Ovary (tissue), 9 donors: ENCODE results near the gene TFCP2. TPM values are rescaled to one million over a fixed set of nuclear protein-coding genes. Genes with fewer than 3 reads are reported as not detected.

Source experiments
- DNase-seq, 5 donors: peaks; one replicate each; pipeline ENCODE4 v3.0.0-alpha.2; 2019 to 2020
- H3K27ac ChIP-seq, 2 donors: fragments of 200-600 bp; one replicate each; pipeline versions ENCODE4 v1.5.1 to v1.8.0; 2019 to 2022
- H3K27me3 ChIP-seq: fragments of 200-600 bp; one replicate; pipeline ENCODE4 v1.8.0; 2022
- H3K36me3 ChIP-seq: fragments of 200-600 bp; sonication (generic); one replicate; pipeline ENCODE4 v1.5.1; 2019
- H3K4me1 ChIP-seq: one replicate; pipeline ENCODE4 v1.8.1; 2013; ENCODE audit warnings: mild to moderate bottlenecking, moderate library complexity; ENCODE audit not compliant: insufficient read depth
- H3K4me3 ChIP-seq: fragments of 200-600 bp; sonication (generic); one replicate; pipeline ENCODE4 v1.5.1; 2017
- H3K9me3 ChIP-seq, 2 donors: fragments of 200-600 bp in 1 of 2; sonication (generic) in 1 of 2; one replicate each; pipeline versions ENCODE4 v1.5.1 to v1.8.1; 2013 to 2019; ENCODE audit warnings: mild to moderate bottlenecking in 1 of 2, moderate library complexity in 1 of 2
- CTCF ChIP-seq, 3 donors: fragments of 450-650 bp in 2 of 3; fragments of 200-600 bp in 1 of 3; IDR thresholded peaks; one replicate each; pipeline versions ENCODE4 v1.5.1 to v1.8.0; 2016 to 2022; ENCODE audit warnings: antibody characterized with exemption in 3 of 3, mild to moderate bottlenecking in 1 of 3
- EP300 ChIP-seq: sonication (generic); formaldehyde crosslinking; IDR thresholded peaks from one replicate; pipeline ENCODE4 v1.6.1; 2017; ENCODE audit warnings: antibody characterized with exemption
- POLR2A ChIP-seq: fragments of 450-650 bp; IDR thresholded peaks from one replicate; pipeline ENCODE4 v1.6.1; 2017; ENCODE audit warnings: antibody characterized with exemption, mild to moderate bottlenecking, moderate library complexity
- WGBS, 3 donors: extraction: QIAGEN DNeasy Blood & Tissue Kit in 1 of 3; methylation state at CpG; one replicate each; pipeline versions ENCODE4 v1.1.5 to v1.1.7; 2013 to 2017; 5-methylcytosine and 5-hydroxymethylcytosine counted together
- intact Hi-C, 4 donors: fragments of 100-400 bp; cut with DNase I; formaldehyde crosslinking; loops; one replicate each; pipeline versions ENCODE4 v1.11.0 to v1.15.1; 2022 to 2023
- polyA plus RNA-seq, 2 donors: library from polyadenylated mRNA; stranded (reverse); fragments of 200-250 nt in 1 of 2; fragments of 350-450 nt in 1 of 2; fragmentation: Illumina TruSeq in 1 of 2; extraction: RNeasy Lipid Tissue Mini Kit (QIAGEN cat#74804) in 1 of 2; gene quantifications; one replicate each; pipeline ENCODE4 v1.2.3, GENCODE V29; 2013 to 2014
- total RNA-seq, 7 donors: library from RNA; depleted of rRNA in 2 of 7; stranded (reverse); fragments of >200 nt in 2 of 7; fragmentation: NEBNext Ultra II Directional in 3 of 7; extraction: Animal tissue kit (Norgen Biotek cat#: 25700) in 3 of 7; gene quantifications; one replicate each; pipeline versions ENCODE4 v1.1.0 to v1.2.4, GENCODE V29; 2016 to 2023
- donor health status: DM: no; HTN: no; CAD: no; lungs with moderate emphysema.
- donor health status: DM: no; HTN: no; CAD: no.
- donor health status: Bipolar disorder and iron deficiency.
- donor health status: DM: yes; HTN: yes; CAD: no.
- donor health status: DM: no; HTN: no; CAD: no.
- donor health status: DM: yes; HTN: yes; CAD: no.

The TFCP2 gene
- total and polyA plus RNA-seq, 9 donors: 10.5 to 32.0 (median 22.7) TPM

GRCh38 chr12:51071663-51072062 is 101.3 kb downstream of the TFCP2 start:
- 80 to 86% (median 81%) methylated on average over 2 of the region's 2 CpGs for WGBS, 3 donors
- H3K27ac ChIP-seq: no peak overlapping the region

GRCh38 chr12:51070004-51070403 is 102.9 kb downstream of the TFCP2 start:
- Histone ChIP-seq H3K4me3 (no peak overlapping the region), H3K4me1 (no peaks in the 10 kb centered on the region), H3K27me3 (no peaks in the 10 kb centered on the region), H3K36me3 (no peaks in the 10 kb centered on the region), H3K9me3 (no peaks in the 10 kb centered on the region), H3K27ac (no peak overlapping the region)
- TF ChIP-seq POLR2A (no peak), EP300 (no peak), CTCF (IDR thresholded peaks at IDR 0.05) (no peak)
- intact Hi-C loops: no loop called here
- WGBS, 3 donors: 89 to 92% (median 90%) methylated on average over 3 of the region's 3 CpGs
- no peak for DNase-seq

More at GRCh38 chr12:51071663-51072062, 101.3 kb downstream of the TFCP2 start:
- no peaks in the 10 kb centered on the region for H3K36me3 ChIP-seq
- no peaks in the 10 kb centered on the region for H3K27me3 ChIP-seq
- DNase-seq: no peak
- no peak for TF ChIP-seq EP300
- TF ChIP-seq CTCF (IDR thresholded peaks at IDR 0.05): no peak
- intact Hi-C loops: no loop called here
- H3K9me3 ChIP-seq: no peaks in the 10 kb centered on the region
- H3K4me3 ChIP-seq: no peak overlapping the region
- no peaks in the 10 kb centered on the region for H3K4me1 ChIP-seq

- DNase-seq: no peak
- no peak overlapping the region for H3K27ac ChIP-seq
- H3K36me3 ChIP-seq: no peaks in the 10 kb centered on the region
- no peaks in the 10 kb centered on the region for H3K4me1 ChIP-seq
- no peak for TF ChIP-seq EP300
- no peak for TF ChIP-seq POLR2A
- TF ChIP-seq CTCF (IDR thresholded peaks at IDR 0.05): no peak
- H3K4me3 ChIP-seq: no peak overlapping the region
- 65 to 80% (median 77%) methylated on average over 7 of the region's 7 CpGs for WGBS, 3 donors
- intact Hi-C loops: no loop called here
- no peaks in the 10 kb centered on the region for H3K27me3 ChIP-seq
- no peaks in the 10 kb centered on the region for H3K9me3 ChIP-seq
Observed at GRCh38 chr12:51067771-51068170, 105.2 kb downstream of the TFCP2 start.

GRCh38 chr12:51067229-51067628 is 105.7 kb downstream of the TFCP2 start:
- Histone ChIP-seq H3K4me3 (no peak overlapping the region), H3K9me3 (no peaks in the 10 kb centered on the region), H3K36me3 (no peaks in the 10 kb centered on the region), H3K4me1 (no peaks in the 10 kb centered on the region), H3K27ac (no peak overlapping the region), H3K27me3 (no peaks in the 10 kb centered on the region)
- TF ChIP-seq EP300: no peak
- intact Hi-C loops: no loop called here
- 53 to 63% (median 54%) methylated on average over 4 of the region's 4 CpGs for WGBS, 3 donors
- no peak for DNase-seq

- H3K27me3 ChIP-seq: no peaks in the 10 kb centered on the region
- TF ChIP-seq POLR2A (no peak), EP300 (no peak), CTCF (IDR thresholded peaks at IDR 0.05) (no peak)
- no peaks in the 10 kb centered on the region for H3K9me3 ChIP-seq
- no peak overlapping the region for H3K4me3 ChIP-seq
- intact Hi-C loops: no loop called here
- no peak for DNase-seq
- WGBS, 3 donors: 95 to 98% (median 95%) methylated on average over 5 of the region's 5 CpGs
- H3K36me3 ChIP-seq: no peaks in the 10 kb centered on the region
- no peaks in the 10 kb centered on the region for H3K4me1 ChIP-seq
- no peak overlapping the region for H3K27ac ChIP-seq
Observed at GRCh38 chr12:51065530-51065929, 107.4 kb downstream of the TFCP2 start.
